ENCODE data around the gene SMG9. TPM values are rescaled to one million over a fixed set of nuclear protein-coding genes. Genes with fewer than 3 reads are reported as not detected.

SMG9 gene
- total and polyA plus RNA-seq, 2 of the 13 experiments (the other 11 are each of a cell fraction or from before 2014, with no cell fraction given), result 16.1 to 18.7 TPM

DNA sequence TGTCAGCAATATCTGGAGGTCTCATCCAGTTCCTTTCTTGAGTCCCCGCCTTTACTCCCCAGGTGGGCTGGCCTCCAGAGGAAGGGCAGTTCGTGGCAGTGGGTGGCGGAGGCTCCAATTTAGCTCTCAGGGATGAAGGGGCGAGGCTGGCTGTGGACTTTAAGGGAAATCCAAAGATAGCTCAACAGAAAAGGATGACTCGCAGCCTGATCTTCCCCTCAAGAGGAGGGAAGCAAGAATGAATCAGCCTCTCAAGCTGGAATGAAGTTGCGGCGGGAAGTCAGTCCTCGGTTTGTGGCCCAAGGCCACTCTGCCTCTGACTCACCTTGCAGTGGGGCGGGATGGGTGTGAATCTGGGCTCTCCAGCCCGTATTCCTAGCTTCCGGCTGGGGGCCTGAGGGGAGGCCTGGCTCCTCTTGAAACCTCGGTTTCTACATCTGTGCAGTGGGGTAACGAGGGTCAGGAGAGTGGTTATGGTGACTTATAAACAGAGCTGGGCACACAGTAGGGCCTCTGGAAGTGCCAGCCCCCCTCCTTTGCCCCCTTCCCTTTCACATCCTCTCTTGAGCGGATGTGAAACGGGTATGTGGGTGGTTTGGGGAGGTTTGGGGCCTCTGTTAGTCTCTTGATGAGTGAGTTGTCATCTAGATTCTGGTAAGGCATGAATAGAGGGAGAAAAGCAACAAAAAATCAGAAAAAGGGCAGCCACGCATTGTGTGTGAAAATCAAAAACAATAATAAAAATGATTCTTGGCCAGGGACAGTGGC is 10.5 kb upstream of the SMG9 start:
- H3K36me3 ChIP-seq (replicated peaks in 1 of 2; ENCODE audit: control insufficient read depth in 1 of 2, insufficient read depth in 2 of 2, low read length in 2 of 2), result no peaks in the 10 kb centered on the region
- FAIRE-seq (no peak), ATAC-seq (peak; percentile 50; the same call in 1 of the 3 replicates), DNase-seq (ENCODE audit: low spot score) (peak; percentile 30)
- ChIA-PET CTCF (ENCODE audit: low intra/inter-chr PET ratio, low total read pairs) (interaction anchor here (1.7 kb wide), 1 partner anchor 9 kb away, joined by 4 read pairs; no protein-coding TSS in a partner anchor), POLR2A (interaction anchor here (0.6 to 2.4 kb wide), 2 partner anchors 10 to 12 kb away, joined by 4 to 20 read pairs; partner anchors contain the start of gene SMG9)
- no peak overlapping the region for H3K4me3 ChIP-seq (replicated peaks in 1 of 3; ENCODE audit: insufficient read depth in 1 of 3, low read depth in 2 of 3, low read length in 3 of 3)
- H2AFZ ChIP-seq (ENCODE audit: low read length), result no peak overlapping the region
- BruUV-seq (replicated peaks), result no TSS peak
- in situ Hi-C loops (cut with HindIII; ENCODE audit: extremely low pct_ligation_motif_present, low pct_unique_long_range_greater_than_20kb), result no loop called here
- H3K27ac ChIP-seq (ENCODE audit: extremely low read length, insufficient read depth, low read length), result no peak overlapping the region
- H3K4me1 ChIP-seq (ENCODE audit: insufficient read depth, low read length), result peaks cover 16% of the 10 kb centered on the region; the same call in 1 of the 2 replicates
- no peak overlapping the region for H3K9ac ChIP-seq (ENCODE audit: insufficient read depth, low read depth, low read length)
- WGBS (ENCODE audit: low lambda C conversion rate), result 30% methylated on average over 11 of the region's 16 CpGs
- no peaks in the 10 kb centered on the region for H3K79me2 ChIP-seq (ENCODE audit: insufficient read depth, low read length)
- no peaks in the 10 kb centered on the region for H3K9me3 ChIP-seq (ENCODE audit: low read length)
- H3K4me2 ChIP-seq (ENCODE audit: low read depth, low read length), result peak overlapping the region; percentile 14; the same call in 1 of the 2 replicates
- H3K27me3 ChIP-seq (ENCODE audit: control insufficient read depth in 1 of 2, insufficient read depth in 2 of 2, low read length in 2 of 2), result no peaks in the 10 kb centered on the region
- H4K20me1 ChIP-seq (ENCODE audit: insufficient read depth, low read length), result no peaks in the 10 kb centered on the region
- intact Hi-C loops (cut with micrococcal nuclease; ENCODE audit: unreplicated experiment), result loop anchor here (10.0 kb wide), 1 partner anchor 100 kb away; no protein-coding TSS in a partner anchor
- TF ChIP-seq, protein P1, sequence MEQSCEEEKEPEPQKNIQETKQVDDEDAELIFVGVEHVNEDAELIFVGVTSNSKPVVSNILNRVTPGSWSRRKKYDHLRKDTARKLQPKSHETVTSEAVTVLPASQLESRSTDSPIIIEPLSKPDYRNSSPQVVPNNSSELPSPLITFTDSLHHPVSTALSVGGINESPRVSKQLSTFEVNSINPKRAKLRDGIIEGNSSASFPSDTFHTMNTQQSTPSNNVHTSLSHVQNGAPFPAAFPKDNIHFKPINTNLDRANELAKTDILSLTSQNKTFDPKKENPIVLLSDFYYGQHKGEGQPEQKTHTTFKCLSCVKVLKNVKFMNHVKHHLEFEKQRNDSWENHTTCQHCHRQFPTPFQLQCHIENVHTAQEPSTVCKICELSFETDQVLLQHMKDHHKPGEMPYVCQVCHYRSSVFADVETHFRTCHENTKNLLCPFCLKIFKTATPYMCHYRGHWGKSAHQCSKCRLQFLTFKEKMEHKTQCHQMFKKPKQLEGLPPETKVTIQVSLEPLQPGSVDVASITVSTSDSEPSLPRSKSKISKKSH (CRISPR knock-in tag; IDR thresholded peaks at IDR 0.05; ENCODE audit: borderline replicate concordance), result no peak
- no peak for TF ChIP-seq ZNF616 (CRISPR knock-in tag; IDR thresholded peaks at IDR 0.05; ENCODE audit: low read depth)
- TF ChIP-seq ZNF841 (CRISPR knock-in tag; IDR thresholded peaks at IDR 0.05; ENCODE audit: borderline replicate concordance), result no peak
- peak; percentile 65 for TF ChIP-seq ZNF629 (CRISPR knock-in tag; conservative IDR thresholded peaks at IDR 0.05)
- TF ChIP-seq, protein P2, sequence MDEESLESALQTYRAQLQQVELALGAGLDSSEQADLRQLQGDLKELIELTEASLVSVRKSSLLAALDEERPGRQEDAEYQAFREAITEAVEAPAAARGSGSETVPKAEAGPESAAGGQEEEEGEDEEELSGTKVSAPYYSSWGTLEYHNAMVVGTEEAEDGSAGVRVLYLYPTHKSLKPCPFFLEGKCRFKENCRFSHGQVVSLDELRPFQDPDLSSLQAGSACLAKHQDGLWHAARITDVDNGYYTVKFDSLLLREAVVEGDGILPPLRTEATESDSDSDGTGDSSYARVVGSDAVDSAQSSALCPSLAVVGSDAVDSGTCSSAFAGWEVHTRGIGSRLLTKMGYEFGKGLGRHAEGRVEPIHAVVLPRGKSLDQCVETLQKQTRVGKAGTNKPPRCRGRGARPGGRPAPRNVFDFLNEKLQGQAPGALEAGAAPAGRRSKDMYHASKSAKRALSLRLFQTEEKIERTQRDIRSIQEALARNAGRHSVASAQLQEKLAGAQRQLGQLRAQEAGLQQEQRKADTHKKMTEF (CRISPR knock-in tag; IDR thresholded peaks at IDR 0.05), result no peak
- TF ChIP-seq NCOA2 (CRISPR knock-in tag; IDR thresholded peaks at IDR 0.05), result no peak
- TF ChIP-seq ZNF773 (CRISPR knock-in tag; IDR thresholded peaks at IDR 0.05; ENCODE audit: borderline replicate concordance), result no peak
- TF ChIP-seq, protein P3, sequence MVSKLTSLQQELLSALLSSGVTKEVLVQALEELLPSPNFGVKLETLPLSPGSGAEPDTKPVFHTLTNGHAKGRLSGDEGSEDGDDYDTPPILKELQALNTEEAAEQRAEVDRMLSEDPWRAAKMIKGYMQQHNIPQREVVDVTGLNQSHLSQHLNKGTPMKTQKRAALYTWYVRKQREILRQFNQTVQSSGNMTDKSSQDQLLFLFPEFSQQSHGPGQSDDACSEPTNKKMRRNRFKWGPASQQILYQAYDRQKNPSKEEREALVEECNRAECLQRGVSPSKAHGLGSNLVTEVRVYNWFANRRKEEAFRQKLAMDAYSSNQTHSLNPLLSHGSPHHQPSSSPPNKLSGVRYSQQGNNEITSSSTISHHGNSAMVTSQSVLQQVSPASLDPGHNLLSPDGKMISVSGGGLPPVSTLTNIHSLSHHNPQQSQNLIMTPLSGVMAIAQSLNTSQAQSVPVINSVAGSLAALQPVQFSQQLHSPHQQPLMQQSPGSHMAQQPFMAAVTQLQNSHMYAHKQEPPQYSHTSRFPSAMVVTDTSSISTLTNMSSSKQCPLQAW (CRISPR knock-in tag; IDR thresholded peaks at IDR 0.05), result no peak
- TF ChIP-seq, protein P4, sequence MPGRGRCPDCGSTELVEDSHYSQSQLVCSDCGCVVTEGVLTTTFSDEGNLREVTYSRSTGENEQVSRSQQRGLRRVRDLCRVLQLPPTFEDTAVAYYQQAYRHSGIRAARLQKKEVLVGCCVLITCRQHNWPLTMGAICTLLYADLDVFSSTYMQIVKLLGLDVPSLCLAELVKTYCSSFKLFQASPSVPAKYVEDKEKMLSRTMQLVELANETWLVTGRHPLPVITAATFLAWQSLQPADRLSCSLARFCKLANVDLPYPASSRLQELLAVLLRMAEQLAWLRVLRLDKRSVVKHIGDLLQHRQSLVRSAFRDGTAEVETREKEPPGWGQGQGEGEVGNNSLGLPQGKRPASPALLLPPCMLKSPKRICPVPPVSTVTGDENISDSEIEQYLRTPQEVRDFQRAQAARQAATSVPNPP (CRISPR knock-in tag; IDR thresholded peaks at IDR 0.05), result no peak
- no peak for TF ChIP-seq ZNF569 (CRISPR knock-in tag; IDR thresholded peaks at IDR 0.05; ENCODE audit: borderline replicate concordance)
- no peak for TF ChIP-seq TEF (CRISPR knock-in tag; IDR thresholded peaks at IDR 0.05)

Measured in HepG2 (cell line).